Esophagus muscularis mucosa (tissue), 3 donors: ENCODE data around the gene LARGE1.

Experiments
- CTCF ChIP-seq, 3 experiments: fragments of 200-600 bp in 2 of 3; fragments of 450-650 bp in 1 of 3; sonication (generic) in 2 of 3; IDR thresholded peaks; one replicate each; pipeline ENCODE4 v1.5.1; 2017 to 2019; ENCODE audit warnings: antibody characterized with exemption in 3 of 3, mild to moderate bottlenecking in 2 of 3, moderate library complexity in 1 of 3
- POLR2A ChIP-seq: fragments of 450-650 bp; IDR thresholded peaks from one replicate; pipeline ENCODE4 v1.6.1; 2017; ENCODE audit warnings: antibody characterized with exemption, moderate library complexity, mild to moderate bottlenecking, low read depth

GRCh38 chr22:33909075-33909458 is 11.2 kb downstream of the LARGE1 start:
- TF ChIP-seq CTCF (IDR thresholded peaks at IDR 0.05) (no peak), POLR2A (no peak)
